GM21825 (cell line): ENCODE results near the gene SHISA5.
A peak's percentile ranks its signal among the peaks of the same experiment; 100 is the strongest.
"Not testable (repeated sequence)": the region's sequence is repeated elsewhere in the genome, so short reads cannot be mapped to it uniquely, and the experiment has no call there.

Source experiments
- ATAC-seq: cut with Tn5 transposase; IDR thresholded peaks from one replicate; pipeline ENCODE4 v1.9.1; 2021; ENCODE audit warnings: mild to moderate bottlenecking, moderate library complexity; ENCODE audit not compliant: unreplicated experiment

The SHISA5 gene

GRCh38 chr3:48463703-48464102, 40.3 kb downstream of the SHISA5 start:
- no peak for ATAC-seq

GRCh38 chr3:48461767-48462166, 42.2 kb downstream of the SHISA5 start:
- ATAC-seq = not testable (repeated sequence)

DNA sequence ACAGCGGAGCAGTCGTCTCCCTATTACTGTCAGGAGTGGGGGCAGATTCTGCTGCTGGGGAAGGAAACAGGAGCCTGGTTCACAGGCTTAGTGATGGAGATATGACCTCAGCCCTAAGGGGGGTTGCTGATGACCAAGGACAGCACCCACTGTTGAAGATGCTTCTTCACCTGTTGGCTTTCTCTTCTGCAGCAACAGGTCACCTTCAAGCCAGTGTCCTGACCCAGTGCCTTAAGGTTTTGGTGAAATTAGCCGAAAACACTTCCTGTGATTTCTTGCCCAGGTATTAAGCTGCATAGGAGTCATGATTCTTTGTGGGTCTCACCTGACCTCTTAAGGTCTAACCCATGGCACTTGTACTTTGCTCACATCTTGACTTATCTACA, 43.5 kb downstream of the SHISA5 start:
- ATAC-seq = no peak

DNA sequence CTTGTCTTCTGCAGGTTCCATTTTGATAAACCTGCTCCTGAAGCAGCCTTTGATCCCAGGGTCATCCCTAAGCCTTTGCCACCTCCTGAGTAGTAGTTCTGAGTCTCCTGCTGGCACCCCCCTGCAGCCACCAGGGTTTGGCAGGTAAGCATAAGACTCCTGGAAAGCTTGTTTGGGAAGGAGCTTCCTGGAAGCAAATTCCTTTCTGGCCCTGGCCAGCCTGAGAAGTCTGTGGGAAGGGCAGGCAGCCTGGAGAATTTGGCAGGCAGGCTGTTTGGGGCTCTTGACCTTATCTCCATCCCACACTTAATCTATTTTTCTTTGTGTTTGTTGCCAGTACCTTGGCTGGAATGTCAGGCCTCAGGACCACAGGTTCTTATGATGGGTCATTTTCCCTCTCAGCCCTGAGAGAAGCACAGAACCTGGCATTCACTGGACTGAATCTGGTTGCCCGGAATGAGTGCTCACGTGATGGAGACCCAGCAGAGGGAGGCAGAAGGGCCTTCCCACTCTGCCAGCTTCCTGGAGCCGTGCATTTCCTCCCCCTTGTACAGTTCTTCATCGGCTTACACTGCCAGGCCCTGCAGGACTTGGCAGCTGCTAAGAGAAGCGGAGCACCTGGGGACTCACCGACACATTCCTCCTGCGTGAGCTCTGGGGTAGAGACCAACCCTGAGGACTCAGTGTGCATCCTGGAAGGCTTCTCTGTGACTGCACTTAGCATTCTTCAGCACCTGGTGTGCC, 44.0 kb downstream of the SHISA5 start:
- ATAC-seq = no peak

- ATAC-seq = no peak
Observed at GRCh38 chr3:48459331-48459730, 44.6 kb downstream of the SHISA5 start.

- no peak for ATAC-seq
Observed at GRCh38 chr3:48456456-48456855, 47.5 kb downstream of the SHISA5 start.

DNA sequence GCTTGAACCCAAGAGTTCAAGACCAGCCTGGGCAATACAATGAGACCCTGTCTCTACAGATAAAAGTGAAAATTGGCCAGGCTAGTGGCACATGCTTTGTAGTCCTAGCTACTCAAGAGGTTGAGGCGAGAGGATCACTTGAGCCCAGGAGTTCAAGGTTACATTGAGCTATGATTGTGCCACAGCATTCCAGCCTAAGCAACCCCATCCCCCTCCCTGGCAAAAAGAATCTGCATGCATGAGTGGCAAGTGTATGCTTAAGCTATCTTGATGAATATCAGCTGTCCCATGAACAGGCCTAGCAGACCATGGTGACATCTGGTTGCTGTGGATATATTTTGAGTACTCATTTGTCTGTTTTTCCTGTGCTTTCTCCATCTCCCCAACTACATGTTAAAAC, 52.7 kb downstream of the SHISA5 start:
- ATAC-seq = no peak

DNA sequence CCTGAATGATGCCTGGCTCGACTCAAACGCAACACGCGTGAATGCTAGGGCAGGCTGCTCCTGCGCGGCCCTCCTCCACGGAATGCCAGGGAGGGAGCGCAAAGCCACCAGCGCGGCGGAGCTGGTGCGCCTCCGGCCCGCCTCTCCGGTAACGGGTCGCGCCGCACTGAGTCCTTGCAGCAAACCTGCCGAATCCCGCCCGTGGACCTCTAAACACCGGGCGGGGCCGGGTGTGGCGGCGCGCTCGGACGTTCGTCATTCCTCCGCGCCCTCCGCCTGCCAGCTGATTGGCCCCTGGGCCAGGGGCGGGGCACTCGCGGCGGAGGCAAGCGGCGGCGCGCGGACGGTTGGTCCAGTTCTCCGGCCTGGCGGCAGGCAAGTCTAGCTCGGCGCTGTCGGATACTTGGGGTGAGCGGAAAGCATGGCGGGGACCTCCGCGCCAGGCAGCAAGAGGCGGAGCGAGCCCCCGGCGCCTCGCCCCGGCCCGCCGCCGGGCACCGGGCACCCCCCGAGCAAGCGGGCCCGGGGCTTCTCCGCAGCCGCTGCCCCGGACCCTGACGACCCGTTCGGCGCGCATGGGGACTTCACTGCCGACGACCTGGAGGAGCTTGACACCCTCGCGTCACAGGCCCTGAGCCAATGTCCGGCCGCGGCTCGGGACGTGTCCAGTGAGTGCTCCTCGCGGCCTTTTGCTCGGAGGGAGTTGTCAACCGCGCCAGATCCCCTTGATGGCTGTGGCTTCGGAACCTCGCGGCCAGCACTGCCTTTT, 57.4 kb downstream of the SHISA5 start, which contains the start of gene ATRIP:
Gene ATRIP (plus strand): TSS at position 313 of the 769 bp plus-strand sequence. CDS start 109 bp downstream, at position 422.
- peak; percentile 84 for ATAC-seq

GRCh38 chr3:48446043-48446424, 57.9 kb downstream of the SHISA5 start:
- ATAC-seq = no peak

- no peak for ATAC-seq
Observed at GRCh38 chr3:48445277-48445882, 58.6 kb downstream of the SHISA5 start.

GRCh38 chr3:48441940-48442339, 62.0 kb downstream of the SHISA5 start:
- ATAC-seq = no peak

GRCh38 chr3:48440590-48440958, 63.4 kb downstream of the SHISA5 start:
- peak; percentile 1 for ATAC-seq

- peak; percentile 95 for ATAC-seq
Observed at GRCh38 chr3:48439820-48440589, 64.0 kb downstream of the SHISA5 start, which contains the start of the genes CCDC51 and TMA7. CCDC51 (minus strand) TSS chr3:48440119; CDS start chr3:48435128, 4,991 bp downstream. TMA7 (plus strand) TSS chr3:48440257; CDS start chr3:48440297, 40 bp downstream.

DNA sequence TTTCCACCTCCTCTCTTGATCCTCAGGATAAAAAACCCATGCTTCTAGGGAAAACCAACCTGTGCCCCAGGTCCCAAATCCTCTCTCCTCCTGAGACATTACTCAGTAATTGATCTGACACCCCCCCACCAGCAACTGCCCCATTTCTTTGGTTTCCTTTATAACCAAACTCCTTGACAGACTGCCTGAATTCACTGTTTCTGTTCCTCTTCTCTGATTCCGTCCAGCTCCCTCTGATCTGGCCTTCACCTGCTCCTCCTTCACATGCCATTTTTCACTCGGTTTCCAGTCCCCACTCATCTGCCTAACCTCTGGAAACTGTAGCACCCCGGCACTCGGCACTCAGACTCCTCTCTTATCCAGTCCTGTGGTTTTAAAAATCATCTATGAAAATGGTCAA, 66.2 kb downstream of the SHISA5 start:
- no peak for ATAC-seq

DNA sequence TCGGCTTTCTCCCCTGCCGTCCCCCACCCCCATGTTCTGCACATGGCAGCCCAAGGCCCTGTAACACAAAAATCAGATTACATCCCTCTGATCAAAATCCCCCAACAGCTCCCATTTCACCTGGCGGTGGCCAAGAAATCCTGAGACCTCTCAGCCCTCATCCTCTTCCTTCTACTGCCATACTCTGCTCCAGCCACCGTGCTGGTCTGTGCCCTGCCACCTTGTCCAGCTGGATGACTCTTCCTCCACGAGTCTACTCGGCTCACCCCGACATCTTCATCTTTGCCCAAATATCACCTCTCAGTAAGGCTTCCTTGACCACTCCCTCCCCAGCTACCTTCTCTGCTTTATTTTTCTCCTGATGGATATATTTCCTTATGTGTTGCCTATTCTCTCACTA, 67.1 kb downstream of the SHISA5 start:
- ATAC-seq = no peak

GRCh38 chr3:48436477-48436787, 67.5 kb downstream of the SHISA5 start:
- no peak for ATAC-seq

GRCh38 chr3:48435774-48436476, 68.0 kb downstream of the SHISA5 start:
- ATAC-seq = no peak

DNA sequence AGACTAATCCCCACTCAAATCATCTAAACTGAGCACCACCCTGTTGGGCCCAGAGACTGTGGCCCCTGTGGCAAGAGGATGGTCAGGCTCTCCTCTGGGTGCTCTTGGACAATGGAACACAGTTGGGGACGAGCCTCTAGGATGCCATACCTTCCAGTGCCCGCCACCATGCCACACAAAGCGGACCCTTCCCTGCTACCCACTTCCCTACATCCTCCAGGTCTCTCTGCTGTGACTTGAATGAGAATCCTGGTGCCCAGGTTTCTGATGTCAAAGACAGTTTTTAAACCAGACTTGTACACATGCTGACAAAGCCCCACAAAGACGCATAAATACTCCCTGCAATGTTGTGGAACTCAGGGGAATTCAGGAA, 68.8 kb downstream of the SHISA5 start:
- ATAC-seq = no peak

DNA sequence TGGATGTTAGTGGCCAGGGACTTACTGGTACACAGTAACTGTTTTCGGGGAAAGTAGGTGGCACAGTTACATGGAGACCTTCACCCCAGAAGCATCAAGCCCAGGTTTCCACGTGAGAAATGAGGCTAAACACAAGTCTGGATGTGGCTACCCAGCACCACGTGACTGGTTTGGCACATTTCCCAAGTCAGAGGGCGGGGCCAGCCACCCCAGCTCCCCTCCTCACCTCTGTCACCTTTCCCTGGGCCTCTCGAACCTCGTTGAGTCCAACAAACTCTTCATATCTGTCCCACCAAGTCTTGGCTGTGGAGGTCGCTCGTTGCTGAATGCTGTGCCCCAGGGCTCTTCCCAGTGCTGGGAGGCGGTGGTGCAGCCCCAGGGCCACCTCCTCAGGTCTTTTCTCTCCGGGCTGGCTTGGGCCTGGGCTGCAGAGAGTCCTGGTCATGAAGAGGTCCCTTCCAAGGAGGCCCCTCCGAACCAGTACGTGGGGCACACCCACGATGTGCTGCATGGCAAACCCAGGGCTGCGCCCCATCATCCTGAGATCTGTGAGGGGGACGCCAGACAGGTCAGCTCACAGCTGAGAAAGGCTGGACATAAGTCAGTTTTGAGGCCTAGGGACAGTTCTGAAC, 69.3 kb downstream of the SHISA5 start:
- ATAC-seq = no peak

- no peak for ATAC-seq
Observed at GRCh38 chr3:48433472-48434118, 70.4 kb downstream of the SHISA5 start.
